IMR-90 (cell line): Measurements from ENCODE around the gene CD2BP2. TPM values are rescaled to one million over a fixed set of nuclear protein-coding genes. Genes with fewer than 3 reads are reported as not detected.
"Not testable (repeated sequence)": the region's sequence is repeated elsewhere in the genome, so short reads cannot be mapped to it uniquely, and the experiment has no call there.

Experiments used
- ATAC-seq: fragments of 200-7000 bp; cut with Tn5 transposase; 2 replicates; pipeline ENCODE4 v1.9.1; 2020; ENCODE audit warnings: low read depth, mild to moderate bottlenecking, moderate library complexity
- BruUV-seq: library from RNA; stranded (reverse); fragments of 400-500 nt; replicated peaks from 2 replicates; lab custom pipeline; 2021; lab: Mats Ljungman, UMichigan
- CTCF ChIA-PET: fragments of 300-600 bp; formaldehyde crosslinking; extraction: SDS; loops from one replicate; lab custom pipeline; 2021; ENCODE audit warnings: antibody characterized with exemption; lab: Yijun Ruan, JAX
- POLR2A ChIA-PET: fragments of 300-600 bp; sonication (Branson Sonifier 250); formaldehyde crosslinking; loops from one replicate; lab custom pipeline; 2022; ENCODE audit warnings: antibody characterized with exemption; ENCODE audit not compliant: unreplicated experiment; lab: Charles Lee
- DNase-seq: peaks from one replicate; pipeline ENCODE4 v3.0.0; 2013
- H2AFZ ChIP-seq: replicated peaks from 2 replicates; pipeline ENCODE3; 2013; ENCODE audit warnings: low read length, mild to moderate bottlenecking; ENCODE audit not compliant: poor library complexity
- H2AK5ac ChIP-seq: 2 replicates; pipeline ENCODE4 v1.6.1; 2013; ENCODE audit warnings: low read depth, low read length, inconsistent platforms
- H2AK9ac ChIP-seq: replicated peaks from 2 replicates; pipeline ENCODE3; 2013; ENCODE audit warnings: mild to moderate bottlenecking, low read depth, low read length, moderate library complexity; ENCODE audit not compliant: poor library complexity
- H2BK120ac ChIP-seq: 2 replicates; pipeline ENCODE4 v1.6.1; 2013; ENCODE audit warnings: low read depth, low read length, inconsistent platforms
- H2BK15ac ChIP-seq: 3 replicates; pipeline ENCODE4 v1.6.1; 2013; ENCODE audit warnings: low read depth, low read length, inconsistent platforms
- H2BK20ac ChIP-seq: 2 replicates; pipeline ENCODE4 v1.6.1; 2013; ENCODE audit warnings: low read depth, mild to moderate bottlenecking, inconsistent platforms, low read length, moderate library complexity
- H2BK5ac ChIP-seq: 2 replicates; pipeline ENCODE4 v1.6.1; 2013; ENCODE audit warnings: mild to moderate bottlenecking, low read depth, low read length, inconsistent platforms; ENCODE audit not compliant: poor library complexity, severe bottlenecking
- H3K14ac ChIP-seq: replicated peaks from 2 replicates; pipeline ENCODE4 v1.6.1; 2013; ENCODE audit warnings: low read depth, low read length, inconsistent platforms
- H3K18ac ChIP-seq: 2 replicates; pipeline ENCODE4 v1.6.1; 2013; ENCODE audit warnings: low read depth, low read length, control low read depth
- H3K23ac ChIP-seq: 2 replicates; pipeline ENCODE4 v1.6.1; 2013; ENCODE audit warnings: low read depth, low read length, inconsistent platforms
- H3K27ac ChIP-seq: 2 replicates; pipeline ENCODE4 v1.5.1; 2013; ENCODE audit warnings: mild to moderate bottlenecking, control low read depth, low read length; ENCODE audit not compliant: insufficient read depth
- H3K27me3 ChIP-seq: 2 replicates; pipeline ENCODE4 v1.6.1; 2013; ENCODE audit warnings: low read length; ENCODE audit not compliant: control insufficient read depth, insufficient read depth
- H3K36me3 ChIP-seq: 2 replicates; pipeline ENCODE4 v1.6.1; 2013; ENCODE audit warnings: low read length, mixed read lengths; ENCODE audit not compliant: control insufficient read depth, insufficient read depth
- H3K4ac ChIP-seq: 2 replicates; pipeline ENCODE4 v1.6.1; 2013; ENCODE audit warnings: low read depth, low read length, inconsistent platforms
- H3K4me1 ChIP-seq: 2 replicates; pipeline ENCODE4 v1.6.1; 2013; ENCODE audit warnings: low read length, mixed read lengths; ENCODE audit not compliant: control insufficient read depth, insufficient read depth
- H3K4me2 ChIP-seq: 2 replicates; pipeline ENCODE4 v1.6.1; 2013; ENCODE audit warnings: low read depth, mild to moderate bottlenecking, control low read depth, low read length, moderate library complexity
- H3K4me3 ChIP-seq: 2 replicates; pipeline ENCODE4 v1.5.1; 2013; ENCODE audit warnings: low read depth, mild to moderate bottlenecking, control low read depth, low read length, moderate library complexity; ENCODE audit not compliant: insufficient read depth
- H3K56ac ChIP-seq: 2 replicates; pipeline ENCODE4 v1.6.1; 2013; ENCODE audit warnings: low read length, inconsistent platforms; ENCODE audit not compliant: insufficient read depth; ENCODE audit errors: extremely low read depth
- H3K79me1 ChIP-seq, 2 experiments: 2 replicates each; pipeline ENCODE4 v1.6.1; 2013; ENCODE audit warnings: low read length in 2 of 2, inconsistent platforms in 1 of 2, low read depth in 1 of 2
- H3K9ac ChIP-seq: 2 replicates; pipeline ENCODE4 v1.6.1; 2013; ENCODE audit warnings: low read depth, low read length, control low read depth
- H3K9me1 ChIP-seq: 2 replicates; pipeline ENCODE4 v1.6.1; 2013; ENCODE audit warnings: low read length, inconsistent platforms; ENCODE audit not compliant: insufficient read depth
- H3K9me3 ChIP-seq: 2 replicates; pipeline ENCODE4 v1.6.1; 2013; ENCODE audit warnings: low read length; ENCODE audit not compliant: control insufficient read depth, insufficient read depth
- H4K20me1 ChIP-seq: 2 replicates; pipeline ENCODE4 v1.6.1; 2013; ENCODE audit warnings: low read length, inconsistent platforms; ENCODE audit not compliant: insufficient read depth
- H4K5ac ChIP-seq: 2 replicates; pipeline ENCODE4 v1.6.1; 2013; ENCODE audit warnings: mild to moderate bottlenecking, low read depth, low read length, control low read depth
- H4K8ac ChIP-seq, 2 experiments: 2 replicates each; pipeline ENCODE4 v1.6.1; 2013; ENCODE audit warnings: low read depth in 2 of 2, low read length in 2 of 2, control low read depth in 1 of 2, inconsistent platforms in 1 of 2
- H4K91ac ChIP-seq: 2 replicates; pipeline ENCODE4 v1.6.1; 2013; ENCODE audit warnings: low read depth, low read length, inconsistent platforms; ENCODE audit not compliant: insufficient read depth
- WGBS, 2 experiments: methylation state at CpG; one replicate each; pipeline versions ENCODE4 v1.1.5 to v1.1.7; 2013; ENCODE audit warnings: missing lambda C conversion rate in 2 of 2; ENCODE audit not compliant: insufficient read length in 1 of 2; ENCODE audit errors: extremely low coverage in 2 of 2; 5-methylcytosine and 5-hydroxymethylcytosine counted together
- dilution Hi-C: fragments of 300-500 bp; cut with HindIII; formaldehyde crosslinking; loops from one replicate; pipeline ENCODE4 v1.14.3; 2018; ENCODE audit warnings: low sequenced_read_pairs; ENCODE audit not compliant: unreplicated experiment
- in situ Hi-C: fragments of 300-500 bp; cut with MboI; formaldehyde crosslinking; loops from 3 replicates; pipeline ENCODE4 v1.14.3; 2019; ENCODE audit warnings: low sequenced_read_pairs, inconsistent platforms, mixed read lengths
- intact Hi-C: fragments of 100-400 bp; cut with micrococcal nuclease; formaldehyde crosslinking; loops from 2 replicates; pipeline ENCODE4 v1.10.0; 2022
- polyA plus RNA-seq, 3 experiments: library from polyadenylated mRNA; depleted of rRNA; stranded (reverse); fragments of >200 nt; gene quantifications; 2 replicates each; pipeline ENCODE4 v1.2.3, GENCODE V29; 2012; ENCODE audit warnings: low replicate concordance in 1 of 3
- total RNA-seq: library from RNA; depleted of rRNA; stranded (reverse); fragments of >200 nt; gene quantifications from 2 replicates; pipeline ENCODE4 v1.2.3, GENCODE V29; 2012

The CD2BP2 gene
- total and polyA plus RNA-seq, 2 of the 4 experiments (the other 2 are of a cell fraction): 29.6 to 41.1 TPM

DNA sequence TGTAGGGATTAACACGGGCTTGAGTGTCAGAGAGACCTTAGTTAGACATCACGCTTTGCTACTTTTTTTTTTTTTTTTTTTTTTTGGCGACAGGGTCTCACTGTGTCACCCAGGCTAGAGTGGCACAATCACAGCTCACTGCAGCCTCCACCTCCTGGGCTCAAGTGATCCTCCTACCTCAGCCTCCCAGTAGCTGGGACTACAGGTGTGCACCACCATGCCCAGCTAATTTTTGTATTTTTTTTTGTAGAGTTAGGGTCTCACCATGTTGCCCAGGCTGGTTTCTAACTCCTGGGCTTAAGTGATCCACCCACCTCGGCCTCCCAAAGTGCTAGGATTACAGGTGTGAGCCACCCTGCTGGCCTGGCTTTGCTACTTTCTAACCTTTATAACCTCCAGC lies 41.5 kb upstream of the CD2BP2 start:
- H2BK20ac ChIP-seq, H4K5ac ChIP-seq, in situ Hi-C loops, H3K18ac ChIP-seq, H2BK5ac ChIP-seq, intact Hi-C loops, H2BK120ac ChIP-seq, H3K56ac ChIP-seq, POLR2A ChIA-PET, H3K9me1 ChIP-seq, dilution Hi-C loops, H4K8ac ChIP-seq, BruUV-seq, H2AFZ ChIP-seq, H3K4me2 ChIP-seq, H3K27ac ChIP-seq, H3K4ac ChIP-seq, CTCF ChIA-PET, H3K9ac ChIP-seq, DNase-seq, H2AK9ac ChIP-seq, ATAC-seq, H4K91ac ChIP-seq, H4K20me1 ChIP-seq, H3K23ac ChIP-seq, H2AK5ac ChIP-seq, H3K4me3 ChIP-seq, H2BK15ac ChIP-seq, H3K9me3 ChIP-seq, H3K4me1 ChIP-seq, H3K27me3 ChIP-seq, H3K14ac ChIP-seq: not testable (repeated sequence)
- peaks cover 0 to 52% of the 10 kb centered on the region in 2 experiments for H3K79me1 ChIP-seq
- WGBS, 2 experiments: no CpG with 5 or more reads among the region's 4 CpGs
- peaks cover 12% of the 10 kb centered on the region; the same call in 1 of the 2 replicates for H3K36me3 ChIP-seq
